ENCODE results near the gene RBPMS2.

DNA sequence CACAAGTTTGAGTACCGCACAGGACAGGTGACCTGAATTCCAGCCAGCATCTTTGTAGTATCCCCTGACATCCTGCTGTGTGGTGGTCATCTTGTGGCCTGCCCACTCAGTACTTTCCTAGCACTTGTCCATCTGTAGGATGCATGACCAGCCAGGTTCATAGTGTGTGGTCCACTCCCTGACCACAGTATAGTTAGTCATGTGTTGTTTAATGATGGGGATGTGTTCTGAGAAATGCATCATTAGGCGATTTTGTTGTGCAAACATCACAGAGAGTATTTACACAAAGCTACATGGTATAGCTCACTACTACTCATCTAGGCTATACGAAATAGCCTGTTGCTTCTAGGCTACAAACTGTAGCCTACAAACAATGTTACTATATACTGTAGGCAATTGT is 16.9 kb upstream of the RBPMS2 start:
- no peak for TF ChIP-seq CTCF (IDR thresholded peaks at IDR 0.05)
- TF ChIP-seq POLR2A (IDR thresholded peaks at IDR 0.05): no peak
